MM.1S (cell line): ENCODE measurements around the gene ADTRP.
"Not testable (repeated sequence)": the region's sequence is repeated elsewhere in the genome, so short reads cannot be mapped to it uniquely, and the experiment has no call there.

Experiments used
- DNase-seq: peaks from one replicate; pipeline ENCODE4 v3.0.0-alpha.2; 2015
- H2AFZ ChIP-seq: fragments of 300-600 bp; sonication (generic); 2 replicates; pipeline ENCODE4 v1.6.0; 2016; ENCODE audit warnings: antibody characterized with exemption, low read length
- H3F3A ChIP-seq: fragments of 300-600 bp; sonication (generic); 2 replicates; pipeline ENCODE4 v1.6.1; 2016; ENCODE audit warnings: mild to moderate bottlenecking, antibody characterized with exemption, low read length, moderate library complexity, mixed read lengths; ENCODE audit not compliant: insufficient read depth
- H3K27ac ChIP-seq: fragments of 300-600 bp; sonication (generic); 2 replicates; pipeline ENCODE4 v1.5.1; 2016; ENCODE audit warnings: mild to moderate bottlenecking, low read length
- H3K27me3 ChIP-seq: fragments of 300-600 bp; sonication (generic); replicated peaks from 2 replicates; pipeline ENCODE4 v1.6.0; 2016; ENCODE audit warnings: low read length; ENCODE audit not compliant: insufficient read depth
- H3K36me3 ChIP-seq: fragments of 300-600 bp; sonication (generic); replicated peaks from 2 replicates; pipeline ENCODE4 v1.6.1; 2016; ENCODE audit warnings: mild to moderate bottlenecking, low read length, mixed read lengths; ENCODE audit not compliant: insufficient read depth
- H3K4me1 ChIP-seq: fragments of 300-600 bp; sonication (generic); 2 replicates; pipeline ENCODE4 v1.6.1; 2016; ENCODE audit warnings: low read length, mixed read lengths
- H3K4me2 ChIP-seq: fragments of 300-600 bp; sonication (generic); 2 replicates; pipeline ENCODE4 v1.6.0; 2016; ENCODE audit warnings: low read depth, low read length
- H3K4me3 ChIP-seq: fragments of 300-600 bp; sonication (generic); 2 replicates; pipeline ENCODE4 v1.5.1; 2016; ENCODE audit warnings: low read length, mixed read lengths
- H3K79me2 ChIP-seq: fragments of 300-600 bp; sonication (generic); 2 replicates; pipeline ENCODE4 v1.6.1; 2016; ENCODE audit warnings: mixed run types, low read length, mixed read lengths
- H3K9ac ChIP-seq: fragments of 300-600 bp; sonication (generic); 2 replicates; pipeline ENCODE4 v1.6.1; 2016; ENCODE audit warnings: low read length, mixed read lengths
- H3K9me2 ChIP-seq: fragments of 300-600 bp; sonication (generic); replicated peaks from 2 replicates; pipeline ENCODE4 v1.6.1; 2016; ENCODE audit warnings: mild to moderate bottlenecking, low read length, mixed read lengths; ENCODE audit not compliant: insufficient read depth
- H3K9me3 ChIP-seq: fragments of 300-600 bp; sonication (generic); replicated peaks from 2 replicates; pipeline ENCODE4 v1.6.1; 2016; ENCODE audit warnings: mild to moderate bottlenecking, low read length, mixed read lengths; ENCODE audit not compliant: insufficient read depth
- H4K20me1 ChIP-seq: fragments of 300-600 bp; sonication (generic); 2 replicates; pipeline ENCODE4 v1.6.1; 2016; ENCODE audit warnings: mild to moderate bottlenecking, low read length, moderate library complexity, mixed read lengths; ENCODE audit not compliant: insufficient read depth
- EZH2 ChIP-seq: fragments of 300-600 bp; sonication (generic); optimal IDR thresholded peaks from 2 replicates; pipeline ENCODE3; 2017; ENCODE audit warnings: low read depth, mild to moderate bottlenecking, antibody characterized with exemption, low read length, mixed read lengths
- EZH2phosphoT487 ChIP-seq: fragments of 300-600 bp; sonication (generic); IDR thresholded peaks from 2 replicates; pipeline ENCODE4 v1.6.1; 2018; ENCODE audit warnings: antibody characterized with exemption, low read length
- TF ChIP-seq, protein P1 (sequence below): fragments of 300-600 bp; sonication (generic); IDR thresholded peaks from 2 replicates; pipeline ENCODE4 v1.5.1; 2016; ENCODE audit warnings: antibody characterized with exemption, low read length, mixed read lengths

Gene ADTRP

DNA sequence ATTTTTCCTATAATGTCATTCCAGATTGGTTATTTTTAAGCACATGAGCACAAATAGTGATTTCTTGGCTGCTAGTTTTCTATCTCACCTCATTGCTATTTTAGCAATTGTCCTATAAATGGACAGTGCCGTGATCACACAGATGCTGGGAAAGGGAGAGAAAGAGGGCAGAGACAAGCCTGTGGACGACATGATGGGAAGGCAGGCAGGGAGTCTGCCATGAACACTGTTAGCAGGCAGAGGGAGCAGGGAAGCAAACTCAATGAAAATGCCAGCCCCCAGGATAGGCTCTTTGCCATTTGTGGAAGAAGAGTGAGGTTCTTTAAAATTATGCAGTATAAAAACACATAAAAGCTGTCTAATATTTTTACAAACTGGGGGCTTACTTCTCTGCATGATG is 96.8 kb downstream of the ADTRP start:
- no peak for TF ChIP-seq EZH2
- Histone ChIP-seq H2AFZ (no peak overlapping the region), H3K36me3 (no peaks in the 10 kb centered on the region), H3K9me3 (0 out of 2 replicates have a peak, but pooled peaks cover 2% of the 10 kb centered on the region), H3K27ac (no peak overlapping the region), H3K9ac (no peak overlapping the region), H3K4me1 (no peaks in the 10 kb centered on the region), H3K27me3 (no peaks in the 10 kb centered on the region), H3F3A (no peaks in the 10 kb centered on the region), H3K9me2 (no peaks in the 10 kb centered on the region), H4K20me1 (no peaks in the 10 kb centered on the region), H3K79me2 (no peaks in the 10 kb centered on the region), H3K4me3 (no peak overlapping the region), H3K4me2 (no peak overlapping the region)
- DNase-seq = no peak

DNA sequence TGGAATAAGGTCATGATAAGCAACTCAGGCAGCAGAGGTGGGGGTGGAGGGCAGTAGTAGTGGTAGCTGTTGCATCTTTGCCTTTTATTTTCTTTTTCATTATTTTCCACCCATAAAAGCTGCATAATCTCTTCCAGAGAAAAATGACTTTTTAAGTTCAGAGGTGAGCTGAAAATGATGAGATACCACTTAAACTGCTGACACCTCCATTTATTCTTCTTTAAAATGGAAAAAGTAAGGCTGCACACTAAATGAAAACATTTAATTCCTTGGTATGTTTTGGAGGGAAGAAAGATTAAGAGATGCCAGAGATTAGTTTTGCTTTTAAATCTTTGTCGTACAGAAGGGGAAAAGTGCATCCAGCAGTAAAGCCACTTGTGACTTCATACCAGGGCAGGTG is 97.2 kb downstream of the ADTRP start:
- H3K27me3 ChIP-seq = no peaks in the 10 kb centered on the region
- no peaks in the 10 kb centered on the region for H3K4me1 ChIP-seq
- no peaks in the 10 kb centered on the region for H3K9me2 ChIP-seq
- H3K9ac ChIP-seq = no peak overlapping the region
- H3F3A ChIP-seq = no peaks in the 10 kb centered on the region
- no peak for DNase-seq
- 0 out of 2 replicates have a peak, but pooled peaks cover 2% of the 10 kb centered on the region for H3K9me3 ChIP-seq
- H3K79me2 ChIP-seq = no peaks in the 10 kb centered on the region
- no peak overlapping the region for H3K4me3 ChIP-seq
- H3K36me3 ChIP-seq = no peaks in the 10 kb centered on the region
- H4K20me1 ChIP-seq = no peaks in the 10 kb centered on the region
- TF ChIP-seq, protein P1, sequence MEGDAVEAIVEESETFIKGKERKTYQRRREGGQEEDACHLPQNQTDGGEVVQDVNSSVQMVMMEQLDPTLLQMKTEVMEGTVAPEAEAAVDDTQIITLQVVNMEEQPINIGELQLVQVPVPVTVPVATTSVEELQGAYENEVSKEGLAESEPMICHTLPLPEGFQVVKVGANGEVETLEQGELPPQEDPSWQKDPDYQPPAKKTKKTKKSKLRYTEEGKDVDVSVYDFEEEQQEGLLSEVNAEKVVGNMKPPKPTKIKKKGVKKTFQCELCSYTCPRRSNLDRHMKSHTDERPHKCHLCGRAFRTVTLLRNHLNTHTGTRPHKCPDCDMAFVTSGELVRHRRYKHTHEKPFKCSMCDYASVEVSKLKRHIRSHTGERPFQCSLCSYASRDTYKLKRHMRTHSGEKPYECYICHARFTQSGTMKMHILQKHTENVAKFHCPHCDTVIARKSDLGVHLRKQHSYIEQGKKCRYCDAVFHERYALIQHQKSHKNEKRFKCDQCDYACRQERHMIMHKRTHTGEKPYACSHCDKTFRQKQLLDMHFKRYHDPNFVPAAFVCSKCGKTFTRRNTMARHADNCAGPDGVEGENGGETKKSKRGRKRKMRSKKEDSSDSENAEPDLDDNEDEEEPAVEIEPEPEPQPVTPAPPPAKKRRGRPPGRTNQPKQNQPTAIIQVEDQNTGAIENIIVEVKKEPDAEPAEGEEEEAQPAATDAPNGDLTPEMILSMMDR = no peak
- TF ChIP-seq EZH2phosphoT487 (no peak), EZH2 (no peak)
- no peak overlapping the region for H3K27ac ChIP-seq
- H2AFZ ChIP-seq = no peak overlapping the region
- no peak overlapping the region for H3K4me2 ChIP-seq

DNA sequence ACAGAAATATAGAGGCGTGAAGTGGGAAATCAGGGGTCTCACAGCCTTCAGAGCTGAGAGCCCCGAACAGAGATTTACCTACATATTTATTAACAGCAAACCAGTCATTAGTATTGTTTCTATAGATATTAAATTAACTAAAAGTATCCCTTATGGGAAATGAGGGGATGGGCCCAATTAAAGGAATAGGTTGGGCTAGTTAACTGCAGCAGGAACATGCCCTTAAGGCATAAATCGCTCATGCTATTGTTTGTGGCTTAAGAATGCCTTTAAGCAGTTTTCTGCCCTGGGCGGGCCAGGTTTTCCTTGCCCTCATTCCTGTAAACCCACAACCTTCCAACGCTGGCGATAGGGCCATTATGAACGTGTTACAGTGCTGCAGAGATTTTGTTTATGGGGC is 98.1 kb downstream of the ADTRP start:
- not testable (repeated sequence) for DNase-seq, H3K36me3 ChIP-seq, H3K9ac ChIP-seq, H3K79me2 ChIP-seq, H3F3A ChIP-seq, H4K20me1 ChIP-seq, H2AFZ ChIP-seq, H3K27me3 ChIP-seq, H3K27ac ChIP-seq, H3K4me1 ChIP-seq, H3K4me2 ChIP-seq, H3K9me3 ChIP-seq, H3K4me3 ChIP-seq, H3K9me2 ChIP-seq

DNA sequence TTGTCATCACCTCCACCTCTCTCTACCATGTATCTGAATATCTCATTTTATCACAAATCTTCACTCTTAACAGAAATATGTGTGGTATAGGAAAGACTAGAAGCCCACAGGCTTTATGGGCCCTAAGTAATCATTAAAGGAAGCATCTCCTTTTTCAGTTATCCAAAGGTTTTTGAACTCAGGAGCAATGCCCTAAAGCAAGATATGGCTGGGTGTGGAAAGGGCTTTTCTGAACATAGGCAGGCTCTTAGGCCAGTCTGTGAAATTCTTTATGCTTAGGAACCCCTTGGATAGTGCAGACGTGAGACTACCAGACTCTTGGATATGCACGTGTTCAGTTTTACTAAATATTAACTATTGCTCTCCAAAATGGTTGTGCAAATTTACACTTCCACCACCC is 99.5 kb downstream of the ADTRP start:
- no peaks in the 10 kb centered on the region for H3K9me2 ChIP-seq
- no peaks in the 10 kb centered on the region for H3F3A ChIP-seq
- H3K4me1 ChIP-seq = no peaks in the 10 kb centered on the region
- no peaks in the 10 kb centered on the region for H3K36me3 ChIP-seq
- no peaks in the 10 kb centered on the region for H3K27me3 ChIP-seq
- H3K9me3 ChIP-seq = 0 out of 2 replicates have a peak, but pooled peaks cover 2% of the 10 kb centered on the region
- no peak overlapping the region for H3K27ac ChIP-seq
- no peak for DNase-seq
- H2AFZ ChIP-seq = no peak overlapping the region
- no peaks in the 10 kb centered on the region for H3K79me2 ChIP-seq
- H3K4me3 ChIP-seq = no peak overlapping the region
- no peak overlapping the region for H3K9ac ChIP-seq
- no peak overlapping the region for H3K4me2 ChIP-seq
- TF ChIP-seq EZH2phosphoT487 (no peak), EZH2 (no peak)
- TF ChIP-seq, protein P1 = no peak
- H4K20me1 ChIP-seq = no peaks in the 10 kb centered on the region
